ENCODE measurements around the gene POMGNT2.

POMGNT2 gene

GRCh38 chr3:43105596-43106292 is at the start of gene POMGNT2:
POMGNT2 (minus strand) TSS chr3:43106079; CDS start chr3:43081431, 24,648 bp downstream.
- DNase-seq = peak; percentile 85

DNA sequence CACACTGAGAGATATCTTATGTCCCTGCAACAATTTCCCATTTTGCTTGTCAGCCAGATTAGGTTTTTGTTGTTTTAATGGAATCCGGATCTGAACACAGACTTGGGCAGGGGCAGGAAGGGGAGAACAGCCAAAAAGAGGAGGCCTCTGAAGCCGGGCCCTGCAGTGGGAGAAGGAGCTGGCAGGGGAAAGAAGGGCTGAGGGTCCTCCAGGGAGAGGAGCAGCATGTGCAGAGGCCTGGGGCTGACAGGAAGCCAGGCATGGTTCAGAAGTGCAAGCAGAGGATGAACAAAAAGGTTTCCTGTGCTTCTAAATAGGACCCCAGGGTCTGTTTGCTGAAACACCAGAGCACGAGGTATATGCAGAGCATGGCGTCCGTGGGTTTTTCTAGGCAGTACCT is 49.1 kb upstream of the POMGNT2 start:
- DNase-seq = no peak

GRCh38 chr3:43153216-43154083 is 47.6 kb upstream of the POMGNT2 start:
- no peak for DNase-seq

- no peak for DNase-seq
These were observed 46.8 kb upstream of the POMGNT2 start for GRCh38 chr3:43152649-43153048.

GRCh38 chr3:43148033-43148432 is 42.2 kb upstream of the POMGNT2 start:
- no peak for DNase-seq

GRCh38 chr3:43146599-43146998 is 40.7 kb upstream of the POMGNT2 start:
- DNase-seq = no peak

- DNase-seq = no peak
These were observed 39.0 kb upstream of the POMGNT2 start for GRCh38 chr3:43144761-43145490.

DNA sequence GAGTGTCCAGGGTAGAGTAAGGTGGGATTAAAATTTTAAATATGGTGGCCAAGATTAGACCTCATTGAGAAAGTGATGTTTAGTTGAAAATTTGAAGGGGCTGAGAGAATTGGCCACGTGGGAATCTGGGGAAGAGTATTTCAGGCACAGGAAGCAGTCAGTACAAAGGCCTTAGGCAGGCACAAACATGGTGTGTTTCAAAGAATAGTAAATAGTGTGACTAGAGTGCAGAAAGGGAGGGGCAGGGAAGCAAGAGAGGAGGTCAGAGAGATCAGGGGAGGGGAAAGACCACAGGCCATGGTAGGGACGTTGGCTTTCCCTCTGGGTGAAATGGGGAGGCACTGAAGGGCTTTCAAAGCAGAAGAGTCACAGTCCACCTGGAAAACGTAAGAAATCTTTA is 36.6 kb upstream of the POMGNT2 start:
- DNase-seq = no peak

GRCh38 chr3:43138488-43139231 is 32.8 kb upstream of the POMGNT2 start:
- DNase-seq = no peak

GRCh38 chr3:43132870-43133636 is 27.2 kb upstream of the POMGNT2 start:
- DNase-seq = no peak

GRCh38 chr3:43132193-43132592 is 26.3 kb upstream of the POMGNT2 start:
- no peak for DNase-seq

- DNase-seq = no peak
These were observed 22.6 kb upstream of the POMGNT2 start for GRCh38 chr3:43128464-43128863.

GRCh38 chr3:43126536-43126935 is 20.7 kb upstream of the POMGNT2 start:
- DNase-seq = no peak

DNA sequence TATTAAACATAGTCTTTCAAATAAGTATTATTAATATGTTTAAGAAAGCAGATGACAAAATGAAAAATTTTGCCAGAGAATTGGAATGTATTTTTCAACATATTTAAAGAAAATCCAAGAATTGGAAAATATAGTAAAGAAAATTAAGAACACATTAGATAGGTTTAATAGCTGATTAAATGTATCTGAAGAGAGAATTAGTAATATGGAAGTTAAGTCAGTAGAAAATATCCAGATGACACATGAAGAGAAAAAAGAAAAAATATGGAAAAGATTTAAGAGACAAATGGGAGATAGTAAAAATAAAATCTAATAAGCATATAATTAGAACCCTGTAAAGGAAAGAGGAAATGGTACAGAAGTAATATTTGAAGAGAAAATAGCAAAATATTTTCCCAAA is 18.0 kb upstream of the POMGNT2 start:
- no peak for DNase-seq

- DNase-seq = no peak
These were observed 15.1 kb upstream of the POMGNT2 start for GRCh38 chr3:43120937-43121336.

- no peak for DNase-seq
These were observed 11.4 kb upstream of the POMGNT2 start for GRCh38 chr3:43117257-43117656.

- no peak for DNase-seq
These were observed 7.8 kb upstream of the POMGNT2 start for GRCh38 chr3:43113671-43114070.

DNA sequence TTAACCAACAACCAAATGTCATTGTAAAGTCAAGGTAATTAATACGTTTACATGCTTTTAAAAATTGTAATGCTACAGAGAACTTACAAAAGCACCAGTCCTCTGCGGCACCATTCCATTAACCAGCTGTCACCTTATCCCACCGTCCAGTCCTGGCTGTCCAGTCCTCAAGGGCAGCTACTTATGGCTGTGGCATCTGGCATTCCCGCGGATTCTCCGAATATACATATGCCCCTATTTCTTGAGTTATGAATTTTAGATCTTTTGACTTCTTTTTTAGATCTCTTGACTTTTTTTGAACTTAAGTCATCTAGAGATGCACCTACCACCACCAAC is 382 bp upstream of the POMGNT2 start:
- no peak for DNase-seq

DNA sequence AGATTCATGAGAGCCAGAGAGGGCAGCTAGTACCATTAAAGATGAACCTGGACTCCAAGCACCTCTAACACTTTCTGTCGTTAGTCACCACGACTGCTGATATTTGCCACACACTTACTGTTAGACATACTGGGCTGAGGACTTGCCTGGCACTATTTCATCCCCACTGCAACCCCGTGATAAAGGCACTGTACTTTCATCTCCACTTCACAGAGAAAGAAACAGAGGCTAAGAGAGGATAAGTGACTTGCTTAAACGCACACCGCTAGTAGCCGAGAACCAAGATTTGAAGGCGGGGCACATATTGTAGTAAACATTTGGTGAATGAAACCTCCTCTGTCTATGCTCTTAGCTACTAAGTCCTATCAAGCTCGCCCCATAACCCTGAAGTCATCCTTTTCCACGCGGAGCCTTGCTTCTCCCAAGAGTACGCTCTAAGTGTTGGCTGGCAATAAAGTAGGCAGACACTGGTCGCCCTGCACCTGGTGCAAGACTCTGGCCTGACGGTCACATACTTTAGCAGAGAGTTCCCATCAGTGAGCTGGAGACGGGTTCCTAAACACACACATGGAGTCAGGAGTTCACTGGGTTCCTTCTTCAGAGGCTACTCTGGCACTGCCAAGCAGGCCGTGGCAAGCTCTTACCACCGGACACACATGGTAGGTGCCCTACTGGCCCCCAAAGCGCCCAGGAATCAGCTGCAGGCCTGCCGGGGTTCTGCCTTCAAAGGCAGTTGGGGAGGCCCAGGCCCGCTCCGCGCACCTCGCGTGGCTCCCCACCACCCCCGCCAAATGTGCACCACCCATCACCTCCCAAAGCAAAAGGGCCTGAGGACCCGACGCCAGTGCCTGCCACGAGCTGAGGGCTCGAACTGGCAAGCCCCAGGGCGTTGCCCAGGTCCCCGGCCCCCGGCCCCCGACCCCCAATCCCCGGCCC is 951 bp downstream of the POMGNT2 start:
- DNase-seq = peak; percentile 32

DNA sequence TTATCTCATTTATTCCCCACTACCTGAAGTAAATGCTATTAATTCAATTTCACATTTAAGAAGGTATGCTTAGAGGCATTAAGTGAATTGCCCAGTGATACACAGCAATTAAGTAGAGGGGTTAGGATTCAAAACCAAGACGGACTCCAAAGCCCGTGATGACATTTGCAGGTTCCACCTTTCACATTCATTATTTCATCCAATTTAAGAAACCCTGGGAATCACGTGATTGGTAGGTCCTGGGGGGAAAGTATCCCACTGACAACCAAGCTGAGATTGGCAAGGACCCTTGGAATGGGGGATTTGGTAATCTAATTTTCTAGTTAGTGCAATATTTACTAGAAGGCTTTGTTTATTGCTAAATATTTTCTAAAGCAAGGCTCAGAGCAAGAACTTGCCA is 1.8 kb downstream of the POMGNT2 start:
- no peak for DNase-seq
